GM21737 (cell line): ENCODE results near the gene TTC12.

Source experiments
- ATAC-seq: cut with Tn5 transposase; IDR thresholded peaks from one replicate; pipeline ENCODE4 v1.9.1; 2021; ENCODE audit warnings: mild to moderate bottlenecking, moderate library complexity; ENCODE audit not compliant: unreplicated experiment

Gene TTC12

GRCh38 chr11:113319085-113319484, 4.7 kb downstream of the TTC12 start:
- no peak for ATAC-seq

GRCh38 chr11:113322158-113322557, 7.8 kb downstream of the TTC12 start:
- no peak for ATAC-seq

DNA sequence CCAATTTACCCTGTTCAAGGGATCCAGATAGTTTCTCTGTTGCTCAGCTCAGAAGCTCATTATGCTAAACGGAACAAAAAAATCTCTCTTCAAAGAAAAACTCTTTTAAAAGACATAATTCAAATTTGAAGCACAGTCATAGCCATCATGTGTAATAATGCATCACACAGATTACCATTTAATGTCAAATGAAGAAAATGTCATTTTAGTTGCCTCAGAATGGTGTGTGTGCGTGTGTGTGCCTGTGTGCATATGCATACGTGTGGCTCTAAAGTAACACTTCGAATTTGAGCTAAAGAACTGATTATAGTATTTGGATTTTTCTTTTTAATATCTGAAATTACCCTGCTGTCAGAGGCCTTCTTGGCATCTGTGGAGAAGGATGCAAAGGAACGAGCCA, 9.9 kb downstream of the TTC12 start:
- ATAC-seq = no peak

GRCh38 chr11:113329725-113330124, 15.3 kb downstream of the TTC12 start:
- no peak for ATAC-seq

GRCh38 chr11:113331441-113331840, 17.1 kb downstream of the TTC12 start:
- no peak for ATAC-seq

DNA sequence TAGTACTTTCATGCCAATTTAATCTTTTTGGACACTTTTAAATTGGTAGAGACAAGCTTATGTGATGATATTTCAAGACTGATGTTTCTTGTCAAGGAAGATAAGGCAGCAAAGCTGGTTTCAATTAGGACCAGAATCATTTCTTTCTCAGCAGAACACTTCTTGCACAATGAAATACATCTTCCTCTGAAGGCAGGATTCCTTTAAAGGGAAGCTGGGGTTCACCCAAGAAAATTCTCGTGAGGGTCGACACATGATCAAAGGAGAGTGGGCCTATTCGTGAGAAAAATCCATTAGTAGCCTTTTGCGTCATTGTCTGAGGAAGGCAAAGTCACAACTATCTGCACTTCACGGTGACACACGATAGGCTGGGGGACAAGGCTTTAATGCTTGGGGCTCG, 17.6 kb downstream of the TTC12 start:
- no peak for ATAC-seq

- no peak for ATAC-seq
Measured at GRCh38 chr11:113332638-113333329, 18.4 kb downstream of the TTC12 start.

DNA sequence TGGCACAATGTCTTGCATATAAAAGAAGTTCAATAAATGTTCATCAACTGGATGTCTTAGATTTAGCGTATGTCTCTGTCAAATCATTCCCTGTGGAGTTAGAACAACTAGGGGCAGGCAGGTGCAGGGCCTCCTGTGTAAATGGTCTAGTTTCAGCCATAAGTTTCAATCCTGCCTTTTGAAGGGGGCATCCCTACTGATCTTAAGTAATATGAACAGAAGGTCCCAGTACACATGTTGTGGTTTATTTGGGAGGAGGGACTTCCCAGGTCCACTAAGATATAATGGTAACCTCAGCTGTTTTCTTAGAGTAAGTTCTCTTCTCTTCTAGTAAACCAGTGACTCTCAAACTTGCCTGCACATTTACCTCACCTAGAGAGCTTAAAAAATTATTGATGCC, 19.8 kb downstream of the TTC12 start:
- ATAC-seq = peak; percentile 58

GRCh38 chr11:113338730-113339129, 24.3 kb downstream of the TTC12 start:
- no peak for ATAC-seq

- no peak for ATAC-seq
Measured at GRCh38 chr11:113339929-113340589, 25.7 kb downstream of the TTC12 start.

- ATAC-seq = no peak
Measured at GRCh38 chr11:113341388-113342165, 27.2 kb downstream of the TTC12 start.

DNA sequence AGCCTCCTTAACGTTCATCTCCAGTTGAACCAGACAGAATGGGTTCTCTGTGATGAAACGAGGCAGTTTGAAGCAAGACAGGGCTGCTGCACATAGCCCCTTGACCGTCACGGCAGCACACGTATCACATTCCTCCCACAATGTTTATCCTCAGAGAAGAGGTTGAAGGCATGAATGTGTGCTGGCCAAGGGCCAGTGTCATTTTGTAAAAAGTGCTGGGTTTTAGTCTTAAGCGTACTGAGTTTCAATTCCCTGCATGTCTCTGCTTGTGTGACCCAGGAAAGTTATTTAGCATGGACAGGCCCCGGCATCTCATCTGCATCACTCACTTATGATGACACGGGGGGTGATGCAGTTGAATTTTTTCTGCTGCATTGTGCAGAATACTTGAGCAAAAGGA, 31.6 kb downstream of the TTC12 start:
- ATAC-seq = no peak

- no peak for ATAC-seq
Measured at GRCh38 chr11:113349528-113349927, 35.1 kb downstream of the TTC12 start.

DNA sequence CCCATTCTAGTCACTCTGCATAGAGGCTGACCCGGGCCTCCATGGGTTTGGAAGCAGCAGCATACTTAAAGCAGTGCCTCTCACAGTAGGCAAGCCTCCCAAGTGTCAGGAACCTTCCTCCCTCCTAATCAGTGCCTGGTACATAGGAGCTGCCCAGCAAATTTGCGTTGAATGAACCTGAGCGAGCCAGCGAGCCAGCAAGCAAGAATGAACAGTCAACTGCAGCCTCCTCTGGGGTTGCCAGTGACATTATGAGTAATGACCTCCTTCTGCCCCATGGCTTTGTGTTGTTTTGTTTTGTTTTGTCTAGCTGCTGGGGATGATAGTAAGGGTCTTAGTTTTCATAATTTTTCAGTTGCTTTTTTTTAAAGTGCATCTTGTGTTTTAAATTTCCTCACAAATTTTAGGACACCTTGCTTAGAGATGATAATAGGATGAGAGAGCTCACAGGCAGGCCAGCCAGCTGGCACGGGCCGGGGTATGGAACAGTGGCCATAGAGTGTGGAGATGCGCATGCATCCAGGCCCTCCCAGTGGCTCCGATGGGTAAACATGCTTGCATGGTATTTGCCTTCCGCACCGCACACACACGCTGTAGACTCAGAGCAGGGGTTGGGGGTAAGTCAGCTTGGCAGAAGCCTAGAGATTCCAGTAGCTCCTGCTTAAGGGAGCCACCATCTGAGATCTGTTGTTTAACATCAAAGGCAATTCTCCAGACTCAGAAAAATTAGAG, 36.1 kb downstream of the TTC12 start:
- no peak for ATAC-seq

DNA sequence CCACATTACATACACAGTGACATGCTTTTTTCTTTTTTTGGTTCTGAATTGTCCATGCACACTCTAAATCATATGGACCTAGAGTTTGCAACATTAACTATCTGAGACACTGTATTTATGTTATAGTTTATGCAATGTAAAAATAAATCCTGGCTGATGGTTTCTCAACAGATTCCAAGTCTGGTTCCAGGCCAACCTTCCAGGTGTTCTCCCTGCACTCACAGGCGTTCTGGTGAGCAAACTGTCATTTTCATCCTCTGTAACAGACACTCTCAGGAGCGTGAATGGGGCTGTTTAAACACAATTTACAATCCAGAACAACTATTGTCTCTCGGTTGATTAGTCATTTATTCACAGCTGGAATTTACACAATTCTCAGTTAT, 36.7 kb downstream of the TTC12 start:
- ATAC-seq = no peak

DNA sequence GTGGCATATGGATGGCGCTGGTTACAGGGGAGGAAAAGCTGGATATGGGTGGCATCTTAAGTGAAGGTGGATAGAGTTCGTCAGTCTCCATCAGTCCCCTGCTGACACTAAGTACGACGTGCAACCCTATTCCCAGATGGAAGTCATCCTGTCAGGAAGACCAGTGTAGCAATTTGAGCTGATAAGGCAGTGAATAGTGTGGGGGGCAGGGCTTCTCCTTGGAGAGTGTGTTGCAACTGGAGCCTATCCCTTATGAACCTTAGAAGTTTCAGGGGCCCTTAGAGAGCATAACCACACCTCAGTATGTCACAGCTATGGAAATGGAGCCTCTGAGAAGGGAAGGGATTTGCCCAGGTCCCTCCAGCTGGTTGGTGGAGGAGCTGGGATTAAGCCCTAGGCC, 37.1 kb downstream of the TTC12 start:
- no peak for ATAC-seq

DNA sequence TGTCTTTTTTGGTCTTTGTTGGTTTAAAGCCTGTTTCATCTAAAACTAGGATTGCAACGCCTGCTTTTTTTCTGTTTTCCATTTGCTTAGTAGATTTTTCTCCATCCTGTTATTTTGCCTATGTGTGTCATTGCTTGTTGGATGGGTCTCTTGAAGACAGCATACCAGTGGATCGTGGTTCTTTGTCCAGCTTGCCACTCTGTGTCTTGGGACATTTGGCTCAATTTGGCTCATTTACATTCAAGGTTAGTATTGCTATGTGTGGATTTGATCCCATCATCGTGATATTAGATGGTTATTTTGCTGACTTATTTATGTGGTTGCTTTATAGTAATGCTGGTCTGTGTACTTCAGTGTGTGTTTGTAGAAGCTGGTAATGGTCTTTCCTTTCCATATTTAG, 41.8 kb downstream of the TTC12 start:
- no peak for ATAC-seq

DNA sequence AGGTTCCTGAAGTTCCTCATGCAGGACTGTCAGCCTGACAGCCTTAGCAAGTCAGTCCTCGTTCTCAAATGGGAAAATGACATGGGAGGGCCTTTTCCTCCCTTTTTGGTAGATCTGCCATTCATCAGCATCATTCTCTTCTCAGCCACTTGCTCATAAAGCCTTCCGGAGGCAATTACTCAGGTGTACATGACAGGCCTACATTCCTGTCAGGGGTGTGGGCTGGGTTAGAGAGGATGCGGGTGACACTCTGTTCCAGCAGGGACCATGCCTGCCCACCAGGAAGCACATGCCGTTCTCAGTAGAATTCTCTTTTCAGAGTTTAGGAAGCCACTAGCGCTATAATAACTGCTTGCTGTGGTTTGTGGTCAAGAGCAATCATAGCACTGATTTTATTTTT, 49.0 kb downstream of the TTC12 start:
- ATAC-seq = no peak

- no peak for ATAC-seq
Measured at GRCh38 chr11:113363996-113364641, 49.7 kb downstream of the TTC12 start.

- no peak for ATAC-seq
Measured at GRCh38 chr11:113365895-113366294, 51.5 kb downstream of the TTC12 start.

DNA sequence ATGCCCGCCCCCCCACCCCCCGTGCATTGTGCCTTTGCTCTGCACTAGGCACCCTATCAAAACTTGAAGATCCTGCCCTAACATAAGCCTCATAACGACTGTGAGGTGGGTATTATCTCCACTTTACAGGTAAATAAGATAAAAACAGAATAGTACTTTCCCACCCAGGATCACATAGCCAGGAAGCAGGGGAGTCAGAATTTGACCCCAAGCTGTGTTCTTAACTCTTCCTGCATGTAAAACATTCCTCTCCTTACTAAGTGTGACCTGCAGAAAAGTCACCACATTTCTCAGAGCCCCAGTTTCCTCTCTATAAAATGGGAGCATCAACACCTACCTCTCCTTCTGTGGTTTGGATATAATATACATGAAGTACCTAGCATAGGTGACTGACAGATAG, 55.0 kb downstream of the TTC12 start:
- no peak for ATAC-seq
